ENCODE data around the gene MPHOSPH9.

MPHOSPH9 gene

GRCh38 chr12:123149501-123150274 lies 83.3 kb downstream of the MPHOSPH9 start:
- DNase-seq (ENCODE audit: low read depth in 2 of 2), result no peak

DNA sequence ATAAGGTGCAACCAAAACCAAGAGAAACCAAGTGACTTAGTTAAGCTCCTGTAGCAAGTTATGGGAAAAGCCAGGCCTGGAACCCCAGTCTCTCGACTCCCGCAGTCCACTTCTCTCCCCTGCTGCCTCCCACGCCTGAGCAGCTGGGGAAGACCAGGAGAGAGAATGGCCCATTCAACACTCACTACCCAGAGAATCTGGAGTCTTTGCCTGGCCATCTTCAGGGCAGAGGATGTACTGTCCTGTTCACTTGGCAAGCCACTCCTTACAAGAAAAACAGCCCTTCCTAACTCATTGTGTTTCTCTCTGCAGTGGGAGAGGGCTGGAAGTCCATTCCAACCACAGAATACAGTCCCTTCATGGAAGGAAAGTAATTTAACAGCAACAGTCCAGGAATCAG lies 83.9 kb downstream of the MPHOSPH9 start:
- no peak for DNase-seq (ENCODE audit: low read depth in 2 of 2)

DNA sequence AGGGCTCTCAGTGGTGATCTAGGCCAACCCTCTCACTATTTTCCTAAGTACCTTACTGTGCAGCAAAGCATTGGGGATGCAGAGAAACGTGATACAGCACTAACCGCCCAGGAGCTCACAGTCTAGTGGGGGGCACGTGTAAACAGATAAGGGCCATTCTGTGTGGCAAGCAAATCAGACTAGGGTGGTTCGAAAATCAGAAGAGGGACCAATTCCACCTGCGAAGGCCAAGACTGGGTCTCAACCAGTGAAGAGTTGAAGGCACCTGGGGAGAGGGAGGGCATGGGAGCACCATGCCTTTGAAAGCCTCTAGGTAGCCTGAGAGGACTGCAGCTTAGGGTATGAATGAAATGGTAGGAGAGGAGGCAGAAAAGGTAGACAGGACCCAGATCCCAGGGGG lies 84.3 kb downstream of the MPHOSPH9 start:
- DNase-seq (ENCODE audit: low read depth in 2 of 2), result no peak

GRCh38 chr12:123148223-123148622 lies 84.7 kb downstream of the MPHOSPH9 start:
- DNase-seq (ENCODE audit: low read depth in 2 of 2), result no peak

DNA sequence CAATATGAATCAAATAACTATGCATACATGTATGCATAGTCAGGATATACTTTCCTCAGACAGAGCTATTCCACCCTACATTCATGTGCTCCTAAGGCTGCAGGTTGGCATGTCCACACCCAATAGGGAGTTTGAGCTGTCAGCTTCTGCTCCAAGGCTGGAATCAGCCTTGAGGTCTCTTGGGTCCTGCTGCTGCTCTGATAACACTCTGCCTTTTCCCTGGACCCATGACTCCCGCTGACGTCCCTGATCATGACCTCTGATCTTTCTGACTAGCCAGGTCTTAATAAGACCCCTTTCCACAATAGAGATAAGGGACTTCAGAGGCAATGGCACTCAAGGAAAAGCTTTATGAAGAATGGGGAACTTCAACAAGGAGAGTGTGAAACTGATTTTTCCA lies 87.7 kb downstream of the MPHOSPH9 start:
- DNase-seq (ENCODE audit: low read depth in 2 of 2), result no peak

DNA sequence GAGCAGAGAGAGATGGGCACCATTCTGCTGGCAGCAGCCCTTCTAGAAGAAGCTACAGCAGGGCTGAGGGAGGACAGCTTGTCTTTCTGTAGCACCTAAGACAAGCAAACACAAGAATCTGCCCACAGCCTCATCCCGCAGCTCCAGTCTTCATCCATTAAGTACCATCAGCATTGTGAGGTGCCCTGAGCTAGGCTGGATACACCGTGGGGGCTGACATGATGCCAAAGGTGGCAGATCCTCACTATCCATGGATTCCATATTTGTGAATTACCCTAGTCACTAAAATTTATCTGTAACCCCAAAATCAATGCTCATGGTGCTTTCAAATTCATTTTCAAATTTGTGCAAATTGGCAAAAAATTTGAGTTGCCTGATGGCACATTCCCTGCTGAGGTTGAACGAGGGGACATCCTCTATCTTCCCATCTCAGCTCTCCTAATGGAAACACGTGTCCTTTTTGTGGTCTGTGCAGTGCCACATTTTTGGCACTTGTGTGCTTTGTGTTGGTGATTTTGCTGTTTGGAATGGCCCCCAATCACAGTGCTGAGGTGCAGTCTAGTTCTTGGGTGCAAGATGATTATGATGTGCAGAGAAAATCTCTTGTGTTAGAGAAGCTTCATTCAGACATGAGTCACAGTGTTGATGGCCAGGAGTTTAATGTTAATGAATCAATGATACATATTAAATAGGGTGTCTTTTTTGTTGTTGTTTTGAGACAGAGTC lies 89.0 kb downstream of the MPHOSPH9 start:
- DNase-seq (ENCODE audit: low read depth in 2 of 2), result no peak

- DNase-seq (ENCODE audit: low read depth in 2 of 2), result no peak
These were observed 89.8 kb downstream of the MPHOSPH9 start for GRCh38 chr12:123142921-123143735.

- no peak for DNase-seq (ENCODE audit: low read depth in 2 of 2)
These were observed 90.5 kb downstream of the MPHOSPH9 start for GRCh38 chr12:123142518-123142840.

DNA sequence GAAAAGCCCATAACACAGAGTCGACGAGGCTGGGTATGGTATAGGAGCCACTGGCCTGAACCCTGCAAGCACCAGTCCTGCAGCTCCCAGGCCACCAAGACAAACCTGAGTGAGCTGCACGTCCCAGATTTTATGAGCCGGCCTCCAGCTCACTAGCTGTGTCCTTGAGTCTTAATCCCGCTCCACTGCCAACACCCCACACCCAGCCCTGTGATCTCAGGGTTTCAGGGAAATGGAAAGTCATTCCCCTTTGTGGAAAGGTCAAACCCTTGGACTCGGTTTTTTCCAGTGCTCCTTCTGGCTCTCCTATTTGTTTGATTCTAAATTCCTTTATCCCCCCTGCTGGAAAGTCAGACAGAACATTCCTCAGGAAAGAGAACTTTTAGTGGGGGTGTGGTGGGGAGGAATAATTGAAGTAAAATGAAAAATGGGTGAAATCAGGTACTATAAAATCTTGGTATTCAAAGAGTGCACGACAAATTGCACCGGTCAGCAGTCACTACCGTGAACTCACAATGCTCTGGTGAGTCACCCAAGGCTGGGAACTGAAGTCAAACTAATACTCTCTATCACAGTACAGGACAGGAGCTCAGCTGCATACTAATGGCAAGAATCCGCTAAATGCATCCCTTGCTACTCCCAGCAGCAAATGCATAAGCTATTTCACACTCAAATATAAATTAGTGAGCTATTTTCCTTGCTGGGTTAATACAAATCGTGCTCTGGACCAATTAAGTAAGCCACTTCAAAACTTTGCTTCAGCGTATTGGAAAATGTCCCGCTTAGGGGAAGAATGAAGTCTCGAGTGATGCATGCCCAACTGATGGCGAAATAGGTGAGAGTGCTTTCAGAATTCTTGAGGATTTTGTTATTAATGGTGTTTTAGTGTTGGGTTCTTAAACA lies 91.1 kb downstream of the MPHOSPH9 start:
- no peak for DNase-seq (ENCODE audit: low read depth in 2 of 2)

GRCh38 chr12:123140676-123141614 lies 92.0 kb downstream of the MPHOSPH9 start:
- DNase-seq (ENCODE audit: low read depth in 2 of 2), result no peak

DNA sequence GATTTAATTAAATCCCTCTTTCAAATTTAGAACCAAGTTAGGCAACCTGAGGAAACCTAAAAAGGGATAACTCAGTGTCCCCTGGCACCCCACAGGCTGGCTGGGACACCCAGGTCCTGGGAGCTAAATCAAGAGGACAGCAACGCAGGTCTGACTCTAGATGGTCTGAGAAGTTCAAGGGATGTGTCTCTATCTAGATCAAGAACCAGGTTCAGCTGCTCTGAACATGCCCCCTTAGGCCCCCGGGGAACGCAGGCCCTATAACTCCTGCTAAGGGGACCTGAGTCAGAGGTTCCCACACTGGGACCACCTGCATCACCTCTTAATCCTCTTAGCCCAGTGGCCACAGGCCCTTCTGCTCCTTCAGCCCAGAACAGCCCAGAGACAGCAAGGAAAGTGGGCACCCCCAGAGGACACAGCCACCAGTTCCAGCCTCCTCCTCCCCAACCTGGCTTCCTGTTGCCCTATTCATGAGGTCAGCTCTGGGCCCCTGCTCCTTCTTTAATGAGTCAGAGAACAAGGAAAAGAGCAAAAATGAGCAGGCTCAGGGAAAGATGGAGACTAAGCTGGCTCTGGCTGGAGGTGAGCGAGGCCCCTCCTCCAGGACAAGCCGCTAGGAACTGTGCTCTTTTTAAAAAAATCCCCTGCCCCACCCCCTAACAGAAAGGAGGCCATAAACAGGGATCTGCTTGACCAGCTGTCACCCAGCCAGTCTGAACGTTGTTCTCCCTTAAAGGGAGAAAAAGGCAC lies 92.8 kb downstream of the MPHOSPH9 start:
- DNase-seq (ENCODE audit: low read depth in 2 of 2), result no peak

GRCh38 chr12:123135688-123136087 lies 97.3 kb downstream of the MPHOSPH9 start:
- DNase-seq (ENCODE audit: low read depth in 2 of 2), result no peak

- no peak for DNase-seq (ENCODE audit: low read depth in 2 of 2)
These were observed 98.1 kb downstream of the MPHOSPH9 start for GRCh38 chr12:123134826-123135225.

DNA sequence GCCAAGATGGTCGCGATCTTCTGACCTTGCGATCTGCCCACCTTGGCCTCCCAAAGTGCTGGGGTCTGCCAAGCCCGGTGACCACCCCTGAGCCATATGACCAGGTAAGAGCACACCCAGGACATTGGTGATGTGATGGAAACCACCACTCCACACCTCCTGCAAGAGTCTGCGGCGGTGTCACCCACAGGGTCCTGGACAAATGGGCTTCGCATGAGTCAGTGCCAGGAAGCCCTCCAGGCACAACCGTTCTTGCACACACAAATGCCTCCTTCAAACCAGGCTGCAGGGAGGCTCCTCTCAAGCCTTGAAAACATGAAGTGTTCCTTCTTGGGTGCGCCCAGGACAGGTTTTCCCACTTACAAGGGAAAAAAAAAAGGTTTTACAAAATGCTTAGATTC lies 98.7 kb downstream of the MPHOSPH9 start:
- no peak for DNase-seq (ENCODE audit: low read depth in 2 of 2)

DNA sequence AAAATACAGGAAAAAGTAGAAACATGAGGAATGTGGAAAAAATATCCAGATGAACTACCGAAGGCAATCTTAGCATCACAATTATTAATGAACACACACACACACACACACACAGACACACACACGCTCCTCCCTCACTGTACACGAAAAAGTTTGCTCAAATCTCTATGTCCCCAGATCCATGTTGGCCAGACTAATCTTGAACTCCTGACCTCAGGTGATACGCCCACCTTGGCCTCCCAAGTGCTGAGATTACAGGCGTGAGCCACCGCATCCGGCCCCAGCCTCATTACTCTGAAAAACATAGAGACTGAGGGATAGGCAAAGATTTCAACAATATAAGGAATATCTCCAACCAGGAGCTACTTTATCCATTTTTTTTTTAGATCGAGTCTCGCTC lies 99.2 kb downstream of the MPHOSPH9 start:
- no peak for DNase-seq (ENCODE audit: low read depth in 2 of 2)

- DNase-seq (ENCODE audit: low read depth in 2 of 2), result no peak
These were observed 99.9 kb downstream of the MPHOSPH9 start for GRCh38 chr12:123132951-123133619.

GRCh38 chr12:123131879-123132402 lies 101.0 kb downstream of the MPHOSPH9 start:
- no peak for DNase-seq (ENCODE audit: low read depth in 2 of 2)

DNA sequence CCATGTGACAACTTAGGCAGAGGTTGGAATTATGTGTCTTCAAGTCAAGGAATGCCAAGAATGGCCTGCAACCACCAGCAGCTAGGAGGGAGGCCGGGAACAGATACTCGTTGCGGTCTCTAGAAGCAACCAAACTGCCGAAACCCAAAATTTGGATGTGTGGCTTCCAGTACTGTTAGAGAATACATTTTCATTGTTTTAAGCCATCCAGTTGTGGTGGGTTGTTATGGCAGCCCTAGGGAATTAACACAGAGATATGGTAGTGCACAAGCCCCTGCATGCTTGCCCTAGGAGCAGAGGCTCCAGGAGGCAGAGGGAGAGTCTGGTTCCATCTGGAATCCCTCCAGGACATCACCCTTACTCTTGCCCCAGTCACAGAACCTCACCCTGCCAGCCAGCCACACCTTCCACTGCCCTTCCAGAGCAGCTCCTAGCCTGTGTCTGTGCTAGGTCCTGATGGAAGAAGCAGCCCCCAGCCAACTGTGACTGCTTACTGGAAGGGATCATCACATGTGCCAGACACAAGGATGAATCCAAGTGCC lies 101.6 kb downstream of the MPHOSPH9 start:
- DNase-seq (ENCODE audit: low read depth in 2 of 2), result no peak

GRCh38 chr12:123129621-123130020 lies 103.3 kb downstream of the MPHOSPH9 start:
- DNase-seq (ENCODE audit: low read depth in 2 of 2), result no peak
